HFFc6 (cell line): ENCODE results near the gene BAIAP2L2. TPM values are rescaled to one million over a fixed set of nuclear protein-coding genes. Genes with fewer than 3 reads are reported as not detected.

Source experiments
- DNase-seq: peaks from one replicate; pipeline ENCODE4 v3.0.0-alpha.2; 2018
- H3K27ac Mint-ChIP-seq: 2 replicates; pipeline ENCODE4 v1.8.0; 2020; ENCODE audit warnings: mild to moderate bottlenecking, mixed read lengths
- H3K27me3 Mint-ChIP-seq: 2 replicates; pipeline ENCODE4 v1.8.0; 2021; ENCODE audit warnings: mild to moderate bottlenecking, moderate library complexity, mixed read lengths; ENCODE audit not compliant: insufficient read depth
- H3K36me3 Mint-ChIP-seq: 2 replicates; pipeline ENCODE4 v1.8.0; 2021; ENCODE audit warnings: low read depth, mixed read lengths
- H3K4me1 Mint-ChIP-seq: 2 replicates; pipeline ENCODE4 v1.8.0; 2020; ENCODE audit warnings: low read depth, mixed read lengths
- H3K4me3 Mint-ChIP-seq: 2 replicates; pipeline ENCODE4 v1.8.0; 2020; ENCODE audit warnings: mild to moderate bottlenecking, moderate library complexity, mixed read lengths
- H3K9me3 Mint-ChIP-seq: 2 replicates; pipeline ENCODE4 v1.8.0; 2020; ENCODE audit warnings: mild to moderate bottlenecking, mixed read lengths
- CTCF ChIP-seq: fragments of 200-600 bp; sonication (generic); IDR thresholded peaks from 2 replicates; pipeline ENCODE4 v1.5.0; 2021; ENCODE audit warnings: antibody characterized with exemption, mild to moderate bottlenecking
- total RNA-seq, 6 experiments: library from RNA; stranded (reverse); fragmentation: NEBNext Ultra II Directional; extraction: Animal tissue kit (Norgen Biotek cat#: 25700); gene quantifications; 2 replicates in 1 of 6; 3 replicates in 5 of 6; pipeline ENCODE4 v1.2.3, GENCODE V29; 2021

BAIAP2L2 gene
- total RNA-seq, 6 experiments from 2014 or later, result 0.08 TPM; not detected in 5

- Mint-ChIP-seq H3K27me3 (no peaks in the 10 kb centered on the region; the same call in 1 of the 2 replicates), H3K4me1 (peaks cover 6% of the 10 kb centered on the region), H3K9me3 (no peaks in the 10 kb centered on the region), H3K4me3 (no peak overlapping the region), H3K27ac (no peak overlapping the region), H3K36me3 (peaks cover 10% of the 10 kb centered on the region; the same call in 1 of the 2 replicates)
- TF ChIP-seq CTCF, result no peak
- no peak for DNase-seq
These were observed 17.4 kb upstream of the BAIAP2L2 start for GRCh38 chr22:38127869-38128268.

- H3K9me3 Mint-ChIP-seq, result no peaks in the 10 kb centered on the region
- H3K27ac Mint-ChIP-seq, result no peak overlapping the region
- H3K36me3 Mint-ChIP-seq, result peaks cover 6% of the 10 kb centered on the region; the same call in 1 of the 2 replicates
These were observed 16.6 kb upstream of the BAIAP2L2 start for GRCh38 chr22:38126928-38127668.

GRCh38 chr22:38125751-38126201 is 15.3 kb upstream of the BAIAP2L2 start:
- H3K9me3 Mint-ChIP-seq, result no peaks in the 10 kb centered on the region
- no peaks in the 10 kb centered on the region; the same call in 1 of the 2 replicates for H3K27me3 Mint-ChIP-seq
- H3K27ac Mint-ChIP-seq, result no peak overlapping the region
- H3K36me3 Mint-ChIP-seq, result 0 out of 2 replicates have a peak, but pooled peaks cover 4% of the 10 kb centered on the region
- no peak for DNase-seq
- no peak for TF ChIP-seq CTCF
- no peak overlapping the region for H3K4me3 Mint-ChIP-seq
- H3K4me1 Mint-ChIP-seq, result peaks cover 6% of the 10 kb centered on the region

More at GRCh38 chr22:38126928-38127668, 16.6 kb upstream of the BAIAP2L2 start:
- Mint-ChIP-seq H3K4me3 (no peak overlapping the region), H3K4me1 (peaks cover 6% of the 10 kb centered on the region), H3K27me3 (no peaks in the 10 kb centered on the region; the same call in 1 of the 2 replicates)
- TF ChIP-seq CTCF, result no peak
- no peak for DNase-seq

GRCh38 chr22:38125038-38125610 is 14.6 kb upstream of the BAIAP2L2 start:
- no peak for TF ChIP-seq CTCF
- H3K4me1 Mint-ChIP-seq, result peaks cover 6% of the 10 kb centered on the region
- H3K9me3 Mint-ChIP-seq, result no peaks in the 10 kb centered on the region
- H3K27me3 Mint-ChIP-seq, result no peaks in the 10 kb centered on the region
- no peak overlapping the region for H3K4me3 Mint-ChIP-seq
- DNase-seq, result no peak
- 0 out of 2 replicates have a peak, but pooled peaks cover 4% of the 10 kb centered on the region for H3K36me3 Mint-ChIP-seq
- H3K27ac Mint-ChIP-seq, result no peak overlapping the region

- TF ChIP-seq CTCF, result 0 out of 2 replicates have a peak, but pooled peaks have one; percentile 24
- Mint-ChIP-seq H3K4me1 (peaks cover 6% of the 10 kb centered on the region), H3K36me3 (0 out of 2 replicates have a peak, but pooled peaks cover 4% of the 10 kb centered on the region), H3K4me3 (no peak overlapping the region), H3K27me3 (peaks cover 3% of the 10 kb centered on the region; the same call in 1 of the 2 replicates), H3K27ac (no peak overlapping the region), H3K9me3 (no peaks in the 10 kb centered on the region)
- no peak for DNase-seq
These were observed 13.9 kb upstream of the BAIAP2L2 start for GRCh38 chr22:38124236-38124974.
